HepG2 (cell line): Measurements from ENCODE around the gene DPYD. TPM values are rescaled to one million over a fixed set of nuclear protein-coding genes. Genes with fewer than 3 reads are reported as not detected.

Experiments used
- ATAC-seq: fragments of 200-7000 bp; cut with Tn5 transposase; 3 replicates; pipeline ENCODE4 v1.9.1; 2020; ENCODE audit warnings: mild to moderate bottlenecking, moderate library complexity
- BruUV-seq: library from RNA; stranded (reverse); fragments of 400-500 nt; replicated peaks from 2 replicates; lab custom pipeline; 2021; lab: Mats Ljungman, UMichigan
- CTCF ChIA-PET: fragments of 300-600 bp; formaldehyde crosslinking; extraction: SDS; loops from one replicate; lab custom pipeline; 2021; ENCODE audit warnings: low total read pairs, inconsistent platforms, low intra/inter-chr PET ratio; lab: Yijun Ruan, JAX
- POLR2A ChIA-PET: fragments of 350-600 bp; sonication (Branson Sonifier 250); formaldehyde crosslinking; loops from one replicate; lab custom pipeline; 2020; ENCODE audit warnings: antibody characterized with exemption, inconsistent platforms; lab: Yijun Ruan, JAX
- DNase-seq: peaks from one replicate; pipeline ENCODE4 v3.0.0-alpha.2; 2015; ENCODE audit warnings: low spot score
- FAIRE-seq: peaks from 3 replicates; lab custom pipeline; 2011; peaks lifted over from hg19 to GRCh38; lab: Jason Lieb, UNC
- H2AFZ ChIP-seq: one replicate; pipeline ENCODE4 v1.6.1; 2011; ENCODE audit warnings: low read length, inconsistent platforms
- H3K27ac ChIP-seq: fragments of 300-600 bp; 3 replicates; pipeline ENCODE4 v1.8.0; 2011; ENCODE audit warnings: mixed run types, mild to moderate bottlenecking, mixed read lengths, low read length, inconsistent platforms; ENCODE audit not compliant: insufficient read depth; ENCODE audit errors: extremely low read length
- H3K27me3 ChIP-seq, 2 experiments: fragments of 200-600 bp in 1 of 2; 2 replicates in 1 of 2; 3 replicates in 1 of 2; pipeline versions ENCODE4 v1.6.0 to v1.8.0; 2011; ENCODE audit warnings: low read length in 2 of 2, mild to moderate bottlenecking in 2 of 2, moderate library complexity in 2 of 2, inconsistent platforms in 1 of 2; ENCODE audit not compliant: insufficient read depth in 2 of 2, control insufficient read depth in 1 of 2
- H3K36me3 ChIP-seq, 2 experiments: fragments of 200-600 bp in 1 of 2; replicated peaks in 1 of 2; 2 replicates in 1 of 2; 3 replicates in 1 of 2; pipeline versions ENCODE4 v1.5.1 to v1.8.0; 2011; ENCODE audit warnings: low read length in 2 of 2, inconsistent platforms in 1 of 2; ENCODE audit not compliant: insufficient read depth in 2 of 2, control insufficient read depth in 1 of 2
- H3K4me1 ChIP-seq: 2 replicates; pipeline ENCODE4 v1.5.1; 2012; ENCODE audit warnings: low read length, inconsistent platforms; ENCODE audit not compliant: insufficient read depth
- H3K4me2 ChIP-seq: 2 replicates; pipeline ENCODE4 v1.6.0; 2011; ENCODE audit warnings: low read depth, low read length, inconsistent platforms
- H3K4me3 ChIP-seq, 3 experiments: fragments of 200-600 bp in 1 of 3; sonication (generic), shearing (Covaris generic) in 1 of 3; replicated peaks in 1 of 3; 2 replicates each; pipeline ENCODE4 v1.5.1; 2011 to 2016; ENCODE audit warnings: low read length in 3 of 3, inconsistent platforms in 2 of 3, low read depth in 2 of 3, mild to moderate bottlenecking in 2 of 3, control low read depth in 1 of 3, mixed read lengths in 1 of 3; ENCODE audit not compliant: insufficient read depth in 1 of 3
- H3K79me2 ChIP-seq: one replicate; pipeline ENCODE4 v1.6.1; 2011; ENCODE audit warnings: low read length, inconsistent platforms; ENCODE audit not compliant: insufficient read depth
- H3K9ac ChIP-seq: 2 replicates; pipeline ENCODE4 v1.6.0; 2011; ENCODE audit warnings: mild to moderate bottlenecking, low read depth, low read length, inconsistent platforms; ENCODE audit not compliant: insufficient read depth
- H3K9me3 ChIP-seq: 2 replicates; pipeline ENCODE4 v1.5.1; 2012; ENCODE audit warnings: mild to moderate bottlenecking, low read length
- H4K20me1 ChIP-seq: 2 replicates; pipeline ENCODE4 v1.6.0; 2011; ENCODE audit warnings: inconsistent platforms, mild to moderate bottlenecking, low read length, moderate library complexity; ENCODE audit not compliant: insufficient read depth
- ARHGAP35 ChIP-seq: sonication (generic); formaldehyde crosslinking; IDR thresholded peaks from 2 replicates; pipeline ENCODE4 v1.9.0; 2022; ENCODE audit warnings: mild to moderate bottlenecking, inconsistent platforms, moderate library complexity, missing genetic modification reagents, borderline replicate concordance
- MAFK ChIP-seq, 2 experiments: IDR thresholded peaks in 1 of 2; conservative IDR thresholded peaks in 1 of 2; 2 replicates each; pipeline ENCODE4 v1.6.1; 2011; ENCODE audit warnings: improper control_type of control experiment in 2 of 2, low read length in 2 of 2
- SMAD1 ChIP-seq: sonication (generic); formaldehyde crosslinking; IDR thresholded peaks from 2 replicates; pipeline ENCODE4 v1.4.0; 2020; ENCODE audit warnings: missing genetic modification reagents, low read depth, mild to moderate bottlenecking, borderline replicate concordance
- ZNF136 ChIP-seq: sonication (generic); formaldehyde crosslinking; IDR thresholded peaks from 2 replicates; pipeline ENCODE4 v1.8.1; 2022; ENCODE audit warnings: low read depth, mild to moderate bottlenecking, moderate library complexity, missing genetic modification reagents
- ZNF30 ChIP-seq: sonication (generic); formaldehyde crosslinking; IDR thresholded peaks from 2 replicates; pipeline ENCODE4 v1.5.0; 2020; ENCODE audit warnings: mild to moderate bottlenecking, missing genetic modification reagents
- ZNF564 ChIP-seq: sonication (generic); formaldehyde crosslinking; IDR thresholded peaks from 2 replicates; pipeline ENCODE4 v1.8.1; 2023; ENCODE audit warnings: mild to moderate bottlenecking, missing genetic modification reagents
- WGBS: methylation state at CpG from one replicate; pipeline ENCODE4 v1.1.6; 2017; ENCODE audit warnings: low lambda C conversion rate; 5-methylcytosine and 5-hydroxymethylcytosine counted together
- in situ Hi-C: cut with HindIII; loops from 2 replicates; pipeline ENCODE4 v1.10.0; 2017; ENCODE audit warnings: low pct_unique_long_range_greater_than_20kb; ENCODE audit not compliant: extremely low pct_ligation_motif_present
- intact Hi-C: fragments of 100-400 bp; cut with micrococcal nuclease; formaldehyde crosslinking; loops from one replicate; pipeline ENCODE4 v1.10.0; 2022; ENCODE audit not compliant: unreplicated experiment
- polyA plus RNA-seq, 8 experiments: library from polyadenylated mRNA; depleted of rRNA in 3 of 8; stranded (reverse) in 7 of 8; unstranded in 1 of 8; fragments of >200 nt; fragmentation: Illumina TruSeq in 4 of 8; extraction: Trizol in 4 of 8; gene quantifications; 2 replicates each; pipeline versions ENCODE4 v1.2.1 to v1.2.3, GENCODE V29; 2011 to 2016; ENCODE audit warnings: low read depth in 4 of 8, missing spikeins in 1 of 8, mixed read lengths in 1 of 8; ENCODE audit not compliant: insufficient read depth in 1 of 8
- total RNA-seq, 5 experiments: library from RNA; depleted of rRNA; stranded (reverse); fragments of >200 nt; fragmentation: Illumina TruSeq; extraction: Trizol; gene quantifications; 2 replicates each; pipeline ENCODE4 v1.2.3, GENCODE V29; 2016; ENCODE audit warnings: low read depth in 1 of 5
- TF ChIP-seq, protein P1 (sequence below): sonication (generic); formaldehyde crosslinking; IDR thresholded peaks from 2 replicates; pipeline ENCODE4 v1.4.0; 2020; ENCODE audit warnings: missing genetic modification reagents, mild to moderate bottlenecking, borderline replicate concordance

DPYD gene
- total and polyA plus RNA-seq, 2 of the 13 experiments (the other 11 are each of a cell fraction or from before 2014, with no cell fraction given): 1.3 to 3.4 TPM

DNA sequence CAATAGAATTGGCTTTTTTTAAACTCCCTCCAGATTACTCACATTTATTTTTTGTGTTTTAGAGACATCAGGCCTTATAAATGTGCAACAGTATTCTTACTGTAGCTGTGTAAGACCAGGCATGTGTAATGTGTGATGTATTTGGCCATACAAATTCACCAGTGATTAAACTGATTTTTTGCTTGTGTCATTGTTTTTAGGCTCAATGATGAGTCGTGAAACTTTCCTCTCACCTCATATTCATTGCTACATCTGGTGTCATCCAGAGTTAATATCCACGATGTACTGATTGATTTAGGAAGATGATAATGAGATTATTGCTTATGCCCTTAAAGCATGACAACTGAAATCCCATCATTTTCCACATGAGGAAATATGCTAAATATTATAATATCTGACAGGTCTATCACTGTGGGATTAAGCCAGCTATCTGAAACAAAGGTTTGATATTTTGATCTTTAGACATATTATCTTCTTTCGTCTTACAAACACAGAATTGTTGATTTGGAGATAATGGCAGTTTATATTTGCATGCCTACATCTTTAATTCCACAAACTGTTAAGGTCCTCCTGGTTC, 711.4 kb downstream of the DPYD start:
- Histone ChIP-seq H3K4me1 (no peaks in the 10 kb centered on the region), H3K27ac (no peak overlapping the region), H3K9ac (no peak overlapping the region), H3K36me3 (no peaks in the 10 kb centered on the region), H4K20me1 (no peaks in the 10 kb centered on the region), H3K9me3 (0 out of 2 replicates have a peak, but pooled peaks cover 2% of the 10 kb centered on the region), H3K4me3 (no peak overlapping the region), H3K4me2 (no peak overlapping the region), H2AFZ (no peak overlapping the region), H3K79me2 (no peaks in the 10 kb centered on the region), H3K27me3 (no peaks in the 10 kb centered on the region; a peak in 1 of 5 replicates)
- FAIRE-seq (no peak), DNase-seq (no peak), ATAC-seq (no peak)
- ChIA-PET CTCF (no interaction called here), POLR2A (no interaction called here)
- WGBS: 38% methylated on average over 3 of the region's 3 CpGs
- in situ Hi-C loops: no loop called here
- TF ChIP-seq, protein P1, sequence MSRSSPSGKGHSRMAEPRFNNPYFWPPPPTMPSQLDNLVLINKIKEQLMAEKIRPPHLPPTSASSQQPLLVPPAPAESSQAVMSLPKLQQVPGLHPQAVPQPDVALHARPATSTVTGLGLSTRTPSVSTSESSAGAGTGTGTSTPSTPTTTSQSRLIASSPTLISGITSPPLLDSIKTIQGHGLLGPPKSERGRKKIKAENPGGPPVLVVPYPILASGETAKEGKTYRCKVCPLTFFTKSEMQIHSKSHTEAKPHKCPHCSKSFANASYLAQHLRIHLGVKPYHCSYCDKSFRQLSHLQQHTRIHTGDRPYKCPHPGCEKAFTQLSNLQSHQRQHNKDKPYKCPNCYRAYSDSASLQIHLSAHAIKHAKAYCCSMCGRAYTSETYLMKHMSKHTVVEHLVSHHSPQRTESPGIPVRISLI (CRISPR knock-in tag): no peak
- no peak for TF ChIP-seq SMAD1 (CRISPR knock-in tag)
- TF ChIP-seq ZNF136 (CRISPR knock-in tag): no peak
- TF ChIP-seq ARHGAP35 (CRISPR knock-in tag): no peak
- TF ChIP-seq ZNF30 (CRISPR knock-in tag): no peak
- no peak for TF ChIP-seq ZNF564 (CRISPR knock-in tag)
- TF ChIP-seq MAFK (conservative IDR thresholded peaks at IDR 0.05 in 1 of 2, IDR thresholded peaks at IDR 0.05 in 1 of 2; ENCODE audit: low read length in 2 of 2): peak in 1 of 2 experiments; percentile 7; a peak in 1 of 4 replicates
- intact Hi-C loops: no loop called here
- BruUV-seq: no TSS peak
